K562 (cell line): ENCODE measurements around the gene ATCAY. TPM values are rescaled to one million over a fixed set of nuclear protein-coding genes. Genes with fewer than 3 reads are reported as not detected.

ENCODE experiments used
- CAMTA2 ChIP-seq: fragments of 250-450 bp; sonication (Bioruptor Pico); conservative IDR thresholded peaks from 2 replicates; pipeline ENCODE4 v1.5.1; 2022
- DDX20 ChIP-seq: fragments of 450-650 bp; IDR thresholded peaks from 2 replicates; pipeline ENCODE4 v1.6.1; 2016; ENCODE audit warnings: missing genetic modification characterization, low read depth, mild to moderate bottlenecking, missing compliant biosample characterization, moderate library complexity
- DIDO1 ChIP-seq: fragments of 450-650 bp; IDR thresholded peaks from 2 replicates; pipeline ENCODE4 v1.6.1; 2016; ENCODE audit warnings: low read depth, missing biosample characterization, missing genetic modification characterization
- FOXA3 ChIP-seq, 2 experiments: fragments of 450-650 bp in 1 of 2; sonication (generic) in 1 of 2; formaldehyde crosslinking; IDR thresholded peaks in 1 of 2; conservative IDR thresholded peaks in 1 of 2; 2 replicates each; pipeline versions ENCODE4 v1.4.0 to v1.8.0; 2020 to 2022; ENCODE audit warnings: mild to moderate bottlenecking in 2 of 2, missing genetic modification reagents in 1 of 2
- FOXP1 ChIP-seq: sonication (generic); formaldehyde crosslinking; IDR thresholded peaks from 2 replicates; pipeline ENCODE4 v1.8.0; 2022; ENCODE audit warnings: mild to moderate bottlenecking, missing genetic modification reagents
- KHSRP ChIP-seq: fragments of 450-650 bp; IDR thresholded peaks from 2 replicates; pipeline ENCODE4 v1.6.1; 2017
- NUFIP1 ChIP-seq: fragments of 450-650 bp; IDR thresholded peaks from 2 replicates; pipeline ENCODE4 v1.6.1; 2018; ENCODE audit not compliant: partially characterized antibody
- POLR2A ChIP-seq: fragments of 450-650 bp; conservative IDR thresholded peaks from 2 replicates; pipeline ENCODE4 v1.6.1; 2016
- POLR2AphosphoS5 ChIP-seq: IDR thresholded peaks from 2 replicates; pipeline ENCODE4 v1.6.1; 2011; ENCODE audit warnings: mild to moderate bottlenecking, low read depth, low read length, moderate library complexity; ENCODE audit not compliant: control insufficient read depth, insufficient read depth
- PTRF ChIP-seq: fragments of 450-650 bp; IDR thresholded peaks from 2 replicates; pipeline ENCODE4 v1.6.1; 2016; ENCODE audit warnings: mild to moderate bottlenecking, missing genetic modification characterization, missing compliant biosample characterization
- SMARCC2 ChIP-seq: fragments of 450-650 bp; IDR thresholded peaks from 2 replicates; pipeline ENCODE4 v1.6.1; 2017; ENCODE audit warnings: antibody characterized with exemption, moderate library complexity, mild to moderate bottlenecking, low read depth
- ZNF561 ChIP-seq: fragments of 450-650 bp; formaldehyde crosslinking; conservative IDR thresholded peaks from 2 replicates; pipeline ENCODE4 v1.4.0; 2020; ENCODE audit warnings: mild to moderate bottlenecking, moderate library complexity
- polyA plus RNA-seq, 8 experiments: library from polyadenylated mRNA; depleted of rRNA in 4 of 8; stranded (reverse) in 5 of 8; unstranded in 3 of 8; fragments of >200 nt; fragmentation: Nextera tagmentation in 2 of 8; fragmentation: Illumina TruSeq in 1 of 8; extraction: Ambion mirVana in 2 of 8; extraction: Trizol in 1 of 8; gene quantifications; 2 replicates each; pipeline versions ENCODE4 v1.2.1 to v1.2.3, GENCODE V29; 2011 to 2014; ENCODE audit warnings: inconsistent platforms in 1 of 8, missing spikeins in 1 of 8
- total RNA-seq, 7 experiments: library from RNA; depleted of rRNA in 6 of 7; stranded (reverse); fragments of >200 nt in 6 of 7; fragmentation: Illumina TruSeq in 2 of 7; extraction: Trizol in 2 of 7; gene quantifications; 2 replicates each; pipeline versions ENCODE4 v1.2.1 to v1.2.3, GENCODE V29; 2011 to 2021; ENCODE audit warnings: low replicate concordance in 1 of 7
- TF ChIP-seq, protein P1 (sequence below): sonication (generic); formaldehyde crosslinking; IDR thresholded peaks from 2 replicates; pipeline ENCODE4 v1.8.0; 2023; ENCODE audit warnings: mild to moderate bottlenecking, missing genetic modification reagents
- TF ChIP-seq, protein P2 (sequence below): fragments of 450-650 bp; IDR thresholded peaks from 2 replicates; pipeline ENCODE4 v1.6.1; 2016; ENCODE audit warnings: borderline replicate concordance
- TF ChIP-seq, protein P3 (sequence below): sonication (generic); formaldehyde crosslinking; IDR thresholded peaks from 2 replicates; pipeline ENCODE4 v1.8.1; 2023; ENCODE audit warnings: mild to moderate bottlenecking, missing genetic modification reagents, moderate library complexity
- TF ChIP-seq, protein P4 (sequence below): fragments of 250-450 bp; sonication (Bioruptor Pico); IDR thresholded peaks from 2 replicates; pipeline ENCODE4 v1.8.0; 2022; ENCODE audit warnings: moderate library complexity, mild to moderate bottlenecking, inconsistent platforms
- TF ChIP-seq, protein P5 (sequence below): fragments of 250-450 bp; sonication (Bioruptor Pico); IDR thresholded peaks from 2 replicates; pipeline ENCODE4 v1.9.0; 2021; ENCODE audit warnings: mild to moderate bottlenecking, inconsistent platforms

Gene ATCAY
- total and polyA plus RNA-seq, 9 of the 15 experiments (the other 6 are each of a cell fraction or from before 2014, with no cell fraction given): not detected

DNA sequence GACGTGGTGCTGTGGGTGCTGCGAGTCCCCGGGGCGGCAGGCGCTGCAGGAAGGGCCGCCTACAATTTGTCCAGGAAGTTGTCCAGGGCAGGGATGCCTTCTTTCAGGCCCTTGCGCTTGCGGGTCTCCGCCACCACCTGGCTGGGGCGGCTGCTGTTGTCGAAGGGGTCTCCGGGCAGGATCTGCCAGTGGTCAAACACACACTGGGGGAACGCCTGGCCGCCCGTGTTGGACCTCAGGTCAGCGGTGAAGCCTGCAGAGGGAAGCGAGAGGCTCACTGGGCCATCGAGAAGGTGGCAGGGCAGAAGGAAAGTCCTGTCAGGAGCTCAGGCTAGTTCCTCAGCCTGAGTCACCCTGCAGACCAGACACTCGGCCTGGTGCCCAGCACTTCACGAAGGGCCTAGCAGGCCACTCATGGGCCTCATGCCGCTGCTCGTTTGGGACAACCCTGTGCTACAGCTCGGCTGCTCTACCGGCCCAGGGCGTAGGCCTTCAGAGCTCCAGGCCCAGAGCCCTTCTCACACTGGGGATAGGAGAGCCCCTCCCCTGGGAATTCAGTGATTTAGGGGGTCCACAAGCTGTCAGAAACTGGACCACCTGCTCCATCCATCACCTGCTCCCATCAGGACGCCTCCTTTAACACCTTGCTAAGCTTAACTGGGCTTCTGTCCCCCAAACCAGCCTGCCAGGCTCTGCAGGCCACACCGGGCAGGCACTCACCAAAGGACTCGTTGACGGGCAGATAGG is 96.2 kb downstream of the ATCAY start (continued):
- TF ChIP-seq, protein P1, sequence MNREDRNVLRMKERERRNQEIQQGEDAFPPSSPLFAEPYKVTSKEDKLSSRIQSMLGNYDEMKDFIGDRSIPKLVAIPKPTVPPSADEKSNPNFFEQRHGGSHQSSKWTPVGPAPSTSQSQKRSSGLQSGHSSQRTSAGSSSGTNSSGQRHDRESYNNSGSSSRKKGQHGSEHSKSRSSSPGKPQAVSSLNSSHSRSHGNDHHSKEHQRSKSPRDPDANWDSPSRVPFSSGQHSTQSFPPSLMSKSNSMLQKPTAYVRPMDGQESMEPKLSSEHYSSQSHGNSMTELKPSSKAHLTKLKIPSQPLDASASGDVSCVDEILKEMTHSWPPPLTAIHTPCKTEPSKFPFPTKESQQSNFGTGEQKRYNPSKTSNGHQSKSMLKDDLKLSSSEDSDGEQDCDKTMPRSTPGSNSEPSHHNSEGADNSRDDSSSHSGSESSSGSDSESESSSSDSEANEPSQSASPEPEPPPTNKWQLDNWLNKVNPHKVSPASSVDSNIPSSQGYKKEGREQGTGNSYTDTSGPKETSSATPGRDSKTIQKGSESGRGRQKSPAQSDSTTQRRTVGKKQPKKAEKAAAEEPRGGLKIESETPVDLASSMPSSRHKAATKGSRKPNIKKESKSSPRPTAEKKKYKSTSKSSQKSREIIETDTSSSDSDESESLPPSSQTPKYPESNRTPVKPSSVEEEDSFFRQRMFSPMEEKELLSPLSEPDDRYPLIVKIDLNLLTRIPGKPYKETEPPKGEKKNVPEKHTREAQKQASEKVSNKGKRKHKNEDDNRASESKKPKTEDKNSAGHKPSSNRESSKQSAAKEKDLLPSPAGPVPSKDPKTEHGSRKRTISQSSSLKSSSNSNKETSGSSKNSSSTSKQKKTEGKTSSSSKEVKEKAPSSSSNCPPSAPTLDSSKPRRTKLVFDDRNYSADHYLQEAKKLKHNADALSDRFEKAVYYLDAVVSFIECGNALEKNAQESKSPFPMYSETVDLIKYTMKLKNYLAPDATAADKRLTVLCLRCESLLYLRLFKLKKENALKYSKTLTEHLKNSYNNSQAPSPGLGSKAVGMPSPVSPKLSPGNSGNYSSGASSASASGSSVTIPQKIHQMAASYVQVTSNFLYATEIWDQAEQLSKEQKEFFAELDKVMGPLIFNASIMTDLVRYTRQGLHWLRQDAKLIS (CRISPR knock-in tag): peak; percentile 38; the same call in 1 of the 2 replicates
- TF ChIP-seq, protein P2, sequence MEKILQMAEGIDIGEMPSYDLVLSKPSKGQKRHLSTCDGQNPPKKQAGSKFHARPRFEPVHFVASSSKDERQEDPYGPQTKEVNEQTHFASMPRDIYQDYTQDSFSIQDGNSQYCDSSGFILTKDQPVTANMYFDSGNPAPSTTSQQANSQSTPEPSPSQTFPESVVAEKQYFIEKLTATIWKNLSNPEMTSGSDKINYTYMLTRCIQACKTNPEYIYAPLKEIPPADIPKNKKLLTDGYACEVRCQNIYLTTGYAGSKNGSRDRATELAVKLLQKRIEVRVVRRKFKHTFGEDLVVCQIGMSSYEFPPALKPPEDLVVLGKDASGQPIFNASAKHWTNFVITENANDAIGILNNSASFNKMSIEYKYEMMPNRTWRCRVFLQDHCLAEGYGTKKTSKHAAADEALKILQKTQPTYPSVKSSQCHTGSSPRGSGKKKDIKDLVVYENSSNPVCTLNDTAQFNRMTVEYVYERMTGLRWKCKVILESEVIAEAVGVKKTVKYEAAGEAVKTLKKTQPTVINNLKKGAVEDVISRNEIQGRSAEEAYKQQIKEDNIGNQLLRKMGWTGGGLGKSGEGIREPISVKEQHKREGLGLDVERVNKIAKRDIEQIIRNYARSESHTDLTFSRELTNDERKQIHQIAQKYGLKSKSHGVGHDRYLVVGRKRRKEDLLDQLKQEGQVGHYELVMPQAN: no peak
- no peak for TF ChIP-seq FOXA3 (CRISPR knock-in tag; conservative IDR thresholded peaks at IDR 0.05 in 1 of 2, IDR thresholded peaks at IDR 0.05 in 1 of 2)
- TF ChIP-seq FOXP1: no peak
- peak; percentile 66 for TF ChIP-seq POLR2AphosphoS5
- TF ChIP-seq, protein P3, sequence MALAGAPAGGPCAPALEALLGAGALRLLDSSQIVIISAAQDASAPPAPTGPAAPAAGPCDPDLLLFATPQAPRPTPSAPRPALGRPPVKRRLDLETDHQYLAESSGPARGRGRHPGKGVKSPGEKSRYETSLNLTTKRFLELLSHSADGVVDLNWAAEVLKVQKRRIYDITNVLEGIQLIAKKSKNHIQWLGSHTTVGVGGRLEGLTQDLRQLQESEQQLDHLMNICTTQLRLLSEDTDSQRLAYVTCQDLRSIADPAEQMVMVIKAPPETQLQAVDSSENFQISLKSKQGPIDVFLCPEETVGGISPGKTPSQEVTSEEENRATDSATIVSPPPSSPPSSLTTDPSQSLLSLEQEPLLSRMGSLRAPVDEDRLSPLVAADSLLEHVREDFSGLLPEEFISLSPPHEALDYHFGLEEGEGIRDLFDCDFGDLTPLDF (CRISPR knock-in tag): peak; percentile 46; the same call in 1 of the 2 replicates
- no peak for TF ChIP-seq PTRF (tag)
- TF ChIP-seq ZNF561: no peak
- TF ChIP-seq NUFIP1: no peak
- no peak for TF ChIP-seq CAMTA2
- TF ChIP-seq POLR2A: peak; percentile 64
- TF ChIP-seq, protein P4, sequence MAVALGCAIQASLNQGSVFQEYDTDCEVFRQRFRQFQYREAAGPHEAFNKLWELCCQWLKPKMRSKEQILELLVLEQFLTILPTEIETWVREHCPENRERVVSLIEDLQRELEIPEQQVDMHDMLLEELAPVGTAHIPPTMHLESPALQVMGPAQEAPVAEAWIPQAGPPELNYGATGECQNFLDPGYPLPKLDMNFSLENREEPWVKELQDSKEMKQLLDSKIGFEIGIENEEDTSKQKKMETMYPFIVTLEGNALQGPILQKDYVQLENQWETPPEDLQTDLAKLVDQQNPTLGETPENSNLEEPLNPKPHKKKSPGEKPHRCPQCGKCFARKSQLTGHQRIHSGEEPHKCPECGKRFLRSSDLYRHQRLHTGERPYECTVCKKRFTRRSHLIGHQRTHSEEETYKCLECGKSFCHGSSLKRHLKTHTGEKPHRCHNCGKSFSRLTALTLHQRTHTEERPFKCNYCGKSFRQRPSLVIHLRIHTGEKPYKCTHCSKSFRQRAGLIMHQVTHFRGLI (CRISPR knock-in tag): no peak
- TF ChIP-seq KHSRP: no peak
- TF ChIP-seq, protein P5, sequence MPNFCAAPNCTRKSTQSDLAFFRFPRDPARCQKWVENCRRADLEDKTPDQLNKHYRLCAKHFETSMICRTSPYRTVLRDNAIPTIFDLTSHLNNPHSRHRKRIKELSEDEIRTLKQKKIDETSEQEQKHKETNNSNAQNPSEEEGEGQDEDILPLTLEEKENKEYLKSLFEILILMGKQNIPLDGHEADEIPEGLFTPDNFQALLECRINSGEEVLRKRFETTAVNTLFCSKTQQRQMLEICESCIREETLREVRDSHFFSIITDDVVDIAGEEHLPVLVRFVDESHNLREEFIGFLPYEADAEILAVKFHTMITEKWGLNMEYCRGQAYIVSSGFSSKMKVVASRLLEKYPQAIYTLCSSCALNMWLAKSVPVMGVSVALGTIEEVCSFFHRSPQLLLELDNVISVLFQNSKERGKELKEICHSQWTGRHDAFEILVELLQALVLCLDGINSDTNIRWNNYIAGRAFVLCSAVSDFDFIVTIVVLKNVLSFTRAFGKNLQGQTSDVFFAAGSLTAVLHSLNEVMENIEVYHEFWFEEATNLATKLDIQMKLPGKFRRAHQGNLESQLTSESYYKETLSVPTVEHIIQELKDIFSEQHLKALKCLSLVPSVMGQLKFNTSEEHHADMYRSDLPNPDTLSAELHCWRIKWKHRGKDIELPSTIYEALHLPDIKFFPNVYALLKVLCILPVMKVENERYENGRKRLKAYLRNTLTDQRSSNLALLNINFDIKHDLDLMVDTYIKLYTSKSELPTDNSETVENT (CRISPR knock-in tag): peak; percentile 7; the same call in 1 of the 2 replicates
- no peak for TF ChIP-seq DDX20 (tag)
- TF ChIP-seq DIDO1 (tag): no peak
- TF ChIP-seq SMARCC2: no peak
